ENCODE measurements around the gene SRGN. TPM values are rescaled to one million over a fixed set of nuclear protein-coding genes. Genes with fewer than 3 reads are reported as not detected.
"Not testable (repeated sequence)": the region's sequence is repeated elsewhere in the genome, so short reads cannot be mapped to it uniquely, and the experiment has no call there.

SRGN gene, protein sequence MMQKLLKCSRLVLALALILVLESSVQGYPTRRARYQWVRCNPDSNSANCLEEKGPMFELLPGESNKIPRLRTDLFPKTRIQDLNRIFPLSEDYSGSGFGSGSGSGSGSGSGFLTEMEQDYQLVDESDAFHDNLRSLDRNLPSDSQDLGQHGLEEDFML
- total RNA-seq (2021), result 0.32 TPM in 1 of 2 replicates, not detected in the other
- percentile 12 among the genes with signal in this experiment for Bru-seq, nascent RNA
- percentile 3 among the genes with signal in this experiment for BruChase-seq, experiment 1, labeled RNA remaining after a 2-hour chase
- BruChase-seq, experiment 2, labeled RNA remaining after a 6-hour chase, result percentile 13 among the genes with signal in this experiment
- long read RNA-seq, result 0 reads

DNA sequence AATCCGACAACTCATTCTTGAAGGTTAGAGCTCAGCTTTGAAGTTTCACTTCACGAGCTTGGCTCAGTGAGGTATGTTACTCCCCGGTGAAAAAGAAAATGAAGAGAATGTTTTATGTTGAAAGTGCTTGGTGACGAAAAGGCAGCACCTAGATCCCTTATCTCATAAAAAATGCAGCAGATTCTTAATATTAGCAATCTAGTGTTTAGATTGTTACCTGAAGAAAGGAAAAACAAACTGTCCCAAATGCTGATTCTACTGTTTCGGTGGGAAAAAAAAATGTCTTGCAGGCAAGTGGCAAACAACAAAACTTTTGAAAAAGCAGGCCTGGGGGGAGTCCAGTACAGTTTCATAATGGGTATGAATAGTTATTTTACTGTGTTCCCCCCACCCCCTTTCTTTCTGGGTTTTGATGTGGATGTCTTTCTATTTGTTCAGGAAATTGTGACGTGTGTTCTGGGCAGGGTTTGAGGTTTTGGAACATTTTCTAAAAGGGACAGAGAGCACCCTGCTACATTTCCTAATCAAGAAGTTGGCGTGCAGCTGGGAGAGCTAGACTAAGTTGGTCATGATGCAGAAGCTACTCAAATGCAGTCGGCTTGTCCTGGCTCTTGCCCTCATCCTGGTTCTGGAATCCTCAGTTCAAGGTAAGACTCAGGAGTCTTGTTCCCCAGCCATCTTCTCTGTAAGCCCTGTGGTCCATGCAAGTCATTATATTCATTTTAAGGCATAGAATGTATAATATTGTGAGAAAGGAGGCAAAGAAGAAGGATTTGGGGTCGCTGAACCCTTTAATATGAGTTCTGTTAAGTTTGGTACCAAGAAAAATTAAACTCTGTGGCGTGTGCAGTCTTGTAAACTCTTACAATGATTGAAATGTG, at the start of gene SRGN:
Gene SRGN (plus strand): TSS at position 514 of the 881 bp plus-strand sequence. CDS start 55 bp downstream, at position 569.
- no peak for DNase-seq (ENCODE audit: low spot score)
- ChIA-PET CTCF (interaction anchor here (0.6 kb wide), 1 partner anchor 9 kb away, joined by 5 read pairs; no protein-coding TSS in a partner anchor), POLR2A (ENCODE audit: low non-redundant PET) (no interaction called here)
- H3K4me1 ChIP-seq (ENCODE audit: insufficient read depth, low read length, poor library complexity, severe bottlenecking), result no peaks in the 10 kb centered on the region
- H3K27me3 ChIP-seq (replicated peaks; ENCODE audit: insufficient read depth, low read depth, low read length, poor library complexity), result no peaks in the 10 kb centered on the region
- H3K36me3 ChIP-seq (ENCODE audit: insufficient read depth, low read length, poor library complexity, severe bottlenecking), result no peaks in the 10 kb centered on the region
- BruUV-seq (replicated peaks), result no TSS peak
- H3K27ac ChIP-seq (ENCODE audit: low read depth, low read length, poor library complexity, severe bottlenecking), result no peak within 1 kb of the TSS
- H3K9me3 ChIP-seq (ENCODE audit: low read depth, low read length, poor library complexity, severe bottlenecking), result no peaks in the 10 kb centered on the region
- TF ChIP-seq EZH2 (IDR thresholded peaks at IDR 0.05; ENCODE audit: borderline replicate concordance, low read depth, low read length, poor library complexity, severe bottlenecking), result no peak
- TF ChIP-seq, protein P1, sequence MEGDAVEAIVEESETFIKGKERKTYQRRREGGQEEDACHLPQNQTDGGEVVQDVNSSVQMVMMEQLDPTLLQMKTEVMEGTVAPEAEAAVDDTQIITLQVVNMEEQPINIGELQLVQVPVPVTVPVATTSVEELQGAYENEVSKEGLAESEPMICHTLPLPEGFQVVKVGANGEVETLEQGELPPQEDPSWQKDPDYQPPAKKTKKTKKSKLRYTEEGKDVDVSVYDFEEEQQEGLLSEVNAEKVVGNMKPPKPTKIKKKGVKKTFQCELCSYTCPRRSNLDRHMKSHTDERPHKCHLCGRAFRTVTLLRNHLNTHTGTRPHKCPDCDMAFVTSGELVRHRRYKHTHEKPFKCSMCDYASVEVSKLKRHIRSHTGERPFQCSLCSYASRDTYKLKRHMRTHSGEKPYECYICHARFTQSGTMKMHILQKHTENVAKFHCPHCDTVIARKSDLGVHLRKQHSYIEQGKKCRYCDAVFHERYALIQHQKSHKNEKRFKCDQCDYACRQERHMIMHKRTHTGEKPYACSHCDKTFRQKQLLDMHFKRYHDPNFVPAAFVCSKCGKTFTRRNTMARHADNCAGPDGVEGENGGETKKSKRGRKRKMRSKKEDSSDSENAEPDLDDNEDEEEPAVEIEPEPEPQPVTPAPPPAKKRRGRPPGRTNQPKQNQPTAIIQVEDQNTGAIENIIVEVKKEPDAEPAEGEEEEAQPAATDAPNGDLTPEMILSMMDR (conservative IDR thresholded peaks at IDR 0.05; ENCODE audit: low read depth, low read length), result no peak
- intact Hi-C loops (cut with micrococcal nuclease; ENCODE audit: unreplicated experiment), result no loop called here
- no peak within 1 kb of the TSS for H3K4me3 ChIP-seq (ENCODE audit: low read depth, low read length, poor library complexity, severe bottlenecking)

DNA sequence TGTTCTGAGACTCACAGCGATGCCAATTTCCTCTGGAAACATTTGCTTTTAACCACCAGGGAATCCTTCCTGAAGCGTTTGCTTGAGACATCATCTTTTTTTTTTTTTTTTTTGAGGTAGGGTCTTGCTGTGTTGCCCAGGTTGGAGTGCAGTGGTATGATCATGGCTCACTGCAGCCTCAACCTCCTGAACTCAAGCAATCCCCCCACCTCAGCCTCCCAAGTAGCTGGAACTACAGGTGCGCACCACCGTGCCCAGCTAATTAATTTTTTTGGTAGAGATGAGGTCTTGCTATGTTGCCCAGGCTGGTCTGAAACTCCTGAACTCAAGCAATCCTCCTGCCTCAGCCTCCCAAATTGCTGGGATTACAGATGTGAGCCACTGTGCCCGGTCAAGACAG, 47.0 kb upstream of the SRGN start:
- H3K36me3 ChIP-seq (ENCODE audit: insufficient read depth, low read length, poor library complexity, severe bottlenecking); CTCF ChIA-PET; DNase-seq (ENCODE audit: low spot score); H3K4me1 ChIP-seq (ENCODE audit: insufficient read depth, low read length, poor library complexity, severe bottlenecking); POLR2A ChIA-PET (ENCODE audit: low non-redundant PET); H3K9me3 ChIP-seq (ENCODE audit: low read depth, low read length, poor library complexity, severe bottlenecking); intact Hi-C loops (cut with micrococcal nuclease; ENCODE audit: unreplicated experiment); H3K4me3 ChIP-seq (ENCODE audit: low read depth, low read length, poor library complexity, severe bottlenecking); H3K27ac ChIP-seq (ENCODE audit: low read depth, low read length, poor library complexity, severe bottlenecking); H3K27me3 ChIP-seq (replicated peaks; ENCODE audit: insufficient read depth, low read depth, low read length, poor library complexity); BruUV-seq (replicated peaks): not testable (repeated sequence)

DNA sequence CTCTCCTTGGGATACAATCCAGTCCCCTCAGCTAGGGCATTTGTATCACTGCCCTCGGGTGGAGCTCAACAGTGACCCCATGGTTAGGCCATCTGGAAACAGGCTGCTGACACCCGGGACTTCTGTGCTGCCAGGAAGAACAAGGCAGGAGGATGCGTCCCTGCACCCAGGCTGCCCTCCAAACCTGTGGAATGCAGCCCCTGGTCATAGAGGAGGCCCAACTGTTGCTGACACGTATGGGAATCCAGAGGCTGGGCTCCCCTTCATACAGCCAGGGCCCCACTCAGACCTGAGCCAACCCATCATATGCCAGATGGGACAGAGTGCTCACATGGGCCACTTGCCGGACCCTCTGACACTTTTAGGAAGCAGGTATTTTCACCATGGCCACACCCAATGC, 45.5 kb upstream of the SRGN start:
- Histone ChIP-seq H3K4me3 (ENCODE audit: low read depth, low read length, poor library complexity, severe bottlenecking) (no peak overlapping the region), H3K27ac (ENCODE audit: low read depth, low read length, poor library complexity, severe bottlenecking) (no peak overlapping the region), H3K9me3 (ENCODE audit: low read depth, low read length, poor library complexity, severe bottlenecking) (no peaks in the 10 kb centered on the region), H3K4me1 (ENCODE audit: insufficient read depth, low read length, poor library complexity, severe bottlenecking) (no peaks in the 10 kb centered on the region), H3K36me3 (ENCODE audit: insufficient read depth, low read length, poor library complexity, severe bottlenecking) (no peaks in the 10 kb centered on the region), H3K27me3 (replicated peaks; ENCODE audit: insufficient read depth, low read depth, low read length, poor library complexity) (no peaks in the 10 kb centered on the region)
- POLR2A ChIA-PET (ENCODE audit: low non-redundant PET), result no interaction called here
- TF ChIP-seq EZH2 (IDR thresholded peaks at IDR 0.05; ENCODE audit: borderline replicate concordance, low read depth, low read length, poor library complexity, severe bottlenecking), result no peak
- TF ChIP-seq, protein P1 (conservative IDR thresholded peaks at IDR 0.05; ENCODE audit: low read depth, low read length), result no peak
- BruUV-seq (replicated peaks), result no TSS peak
- intact Hi-C loops (cut with micrococcal nuclease; ENCODE audit: unreplicated experiment), result no loop called here
- DNase-seq (ENCODE audit: low spot score), result no peak
- CTCF ChIA-PET, result no interaction called here

Measured in A673 (cell line).